GM12878 (cell line): ENCODE results near the gene RECQL5.

ENCODE experiments used
- CTCF ChIP-seq, 3 experiments: IDR thresholded peaks in 2 of 3; conservative IDR thresholded peaks in 1 of 3; 2 replicates each; pipeline ENCODE4 v1.5.1; 2011; ENCODE audit warnings: low read depth in 3 of 3, low read length in 3 of 3, mild to moderate bottlenecking in 3 of 3, control low read depth in 2 of 3, moderate library complexity in 2 of 3, inconsistent platforms in 1 of 3, mixed read lengths in 1 of 3; ENCODE audit not compliant: control insufficient read depth in 2 of 3, insufficient read depth in 1 of 3; ENCODE audit errors: extremely low read depth in 1 of 3
- HDGF ChIP-seq: fragments of 450-650 bp; IDR thresholded peaks from 2 replicates; pipeline ENCODE4 v1.6.1; 2016; ENCODE audit warnings: antibody characterized with exemption
- MXI1 ChIP-seq: fragments of 150-350 bp; IDR thresholded peaks from 2 replicates; pipeline ENCODE4 v1.6.1; 2011; ENCODE audit warnings: low read depth, mild to moderate bottlenecking, inconsistent platforms, low read length, improper control_type of control experiment
- NBN ChIP-seq: fragments of 450-650 bp; IDR thresholded peaks from 2 replicates; pipeline ENCODE4 v1.6.1; 2016
- NRF1 ChIP-seq: conservative IDR thresholded peaks from 2 replicates; pipeline ENCODE4 v1.6.1; 2011; ENCODE audit warnings: mild to moderate bottlenecking, low read depth, low read length, improper control_type of control experiment
- POLR2A ChIP-seq: IDR thresholded peaks from 2 replicates; pipeline ENCODE4 v1.6.1; 2011; ENCODE audit warnings: low read depth, mild to moderate bottlenecking, low read length
- POLR2AphosphoS2 ChIP-seq: IDR thresholded peaks from 2 replicates; pipeline ENCODE4 v1.6.1; 2011; ENCODE audit warnings: low read depth, mild to moderate bottlenecking, low read length, improper control_type of control experiment, moderate library complexity
- POLR2AphosphoS5 ChIP-seq: IDR thresholded peaks from 2 replicates; pipeline ENCODE4 v1.6.1; 2011; ENCODE audit warnings: mild to moderate bottlenecking, low read length, inconsistent platforms
- RCOR1 ChIP-seq: conservative IDR thresholded peaks from 2 replicates; pipeline ENCODE4 v1.6.1; 2012; ENCODE audit warnings: low read depth, low read length, improper control_type of control experiment
- USF2 ChIP-seq: IDR thresholded peaks from 2 replicates; pipeline ENCODE4 v1.6.1; 2011; ENCODE audit warnings: low read depth, low read length, improper control_type of control experiment, borderline replicate concordance
- ZBTB40 ChIP-seq: fragments of 450-650 bp; IDR thresholded peaks from 2 replicates; pipeline ENCODE4 v1.6.1; 2016; ENCODE audit warnings: mild to moderate bottlenecking, moderate library complexity, borderline replicate concordance

- TF ChIP-seq CTCF (IDR thresholded peaks at IDR 0.05 in 2 of 3, conservative IDR thresholded peaks at IDR 0.05 in 1 of 3; ENCODE audit: control insufficient read depth in 2 of 3, extremely low read depth in 1 of 3, insufficient read depth in 1 of 3, low read depth in 3 of 3, low read length in 3 of 3) (no peak), NBN (no peak), POLR2AphosphoS5 (no peak), HDGF (no peak), USF2 (no peak), POLR2A (no peak), MXI1 (no peak), RCOR1 (no peak), NRF1 (no peak), ZBTB40 (no peak), POLR2AphosphoS2 (no peak)
Observed at GRCh38 chr17:75701288-75701687, 34.3 kb upstream of the RECQL5 start.
